Superior temporal gyrus (tissue), 1 donor: Measurements from ENCODE around the gene TNXB.
"Not testable (repeated sequence)": the region's sequence is repeated elsewhere in the genome, so short reads cannot be mapped to it uniquely, and the experiment has no call there.

Experiments used
- DNase-seq: peaks from one replicate; pipeline ENCODE4 v3.0.0-alpha.2; 2016; ENCODE audit errors: extremely low spot score

Gene TNXB

GRCh38 chr6:32004864-32005537, 104.1 kb downstream of the TNXB start:
- DNase-seq = not testable (repeated sequence)

- not testable (repeated sequence) for DNase-seq
Measured at GRCh38 chr6:32004393-32004792, 104.7 kb downstream of the TNXB start.

DNA sequence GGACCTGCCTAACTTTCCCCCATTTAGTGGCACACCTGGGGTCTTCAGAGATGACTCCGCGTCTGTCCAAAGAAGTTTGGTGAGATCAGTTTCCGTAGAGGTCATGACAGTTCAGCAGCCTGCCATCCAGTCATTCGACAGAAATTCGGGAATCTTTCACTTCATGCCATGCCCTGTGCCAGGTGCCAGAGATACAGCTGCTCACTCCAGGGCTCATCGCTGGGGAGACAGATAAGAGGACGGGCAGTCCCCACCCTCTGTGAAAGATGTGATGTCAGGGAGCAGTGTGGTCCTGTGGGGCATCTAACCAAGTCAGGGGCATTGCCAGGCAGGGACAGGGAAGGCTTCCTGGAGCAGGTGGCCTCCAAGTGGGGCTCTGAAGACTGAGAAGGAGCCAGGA, 105.8 kb downstream of the TNXB start:
- not testable (repeated sequence) for DNase-seq

- DNase-seq = not testable (repeated sequence)
Measured at GRCh38 chr6:32002546-32003268, 106.4 kb downstream of the TNXB start.

- DNase-seq = not testable (repeated sequence)
Measured at GRCh38 chr6:31996385-31996784, 112.8 kb downstream of the TNXB start.

- DNase-seq = not testable (repeated sequence)
Measured at GRCh38 chr6:31994421-31994820, 114.7 kb downstream of the TNXB start.
